Measurements from ENCODE around the gene CHP2.
"Not testable (repeated sequence)": the region's sequence is repeated elsewhere in the genome, so short reads cannot be mapped to it uniquely, and the experiment has no call there.

Gene CHP2

DNA sequence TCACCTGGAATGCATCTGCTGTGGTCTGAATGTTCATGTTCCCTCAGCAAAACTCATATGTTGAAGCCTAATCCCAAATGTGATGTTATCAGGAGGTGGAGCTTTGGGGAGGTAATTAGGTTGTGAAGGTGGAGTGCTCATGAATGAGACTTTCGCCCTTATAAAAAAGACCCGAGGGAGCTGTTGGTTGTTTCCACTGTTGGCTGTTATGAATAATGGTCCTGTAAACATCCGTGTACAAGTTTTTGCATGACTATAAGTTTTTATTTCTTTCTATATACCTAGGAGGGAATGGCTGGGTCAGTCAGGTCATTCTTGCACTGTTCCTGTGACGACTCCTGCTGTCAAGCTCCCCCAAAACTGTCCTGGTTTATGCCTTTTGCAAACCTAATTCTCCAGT is 9.6 kb upstream of the CHP2 start:
- no peak for DNase-seq (ENCODE audit: low read depth in 2 of 2)

- DNase-seq (ENCODE audit: low read depth in 2 of 2) = no peak
Measured at GRCh38 chr16:23748630-23749029, 6.2 kb upstream of the CHP2 start.

GRCh38 chr16:23751053-23751452 is 3.8 kb upstream of the CHP2 start:
- not testable (repeated sequence) for DNase-seq (ENCODE audit: low read depth in 2 of 2)

DNA sequence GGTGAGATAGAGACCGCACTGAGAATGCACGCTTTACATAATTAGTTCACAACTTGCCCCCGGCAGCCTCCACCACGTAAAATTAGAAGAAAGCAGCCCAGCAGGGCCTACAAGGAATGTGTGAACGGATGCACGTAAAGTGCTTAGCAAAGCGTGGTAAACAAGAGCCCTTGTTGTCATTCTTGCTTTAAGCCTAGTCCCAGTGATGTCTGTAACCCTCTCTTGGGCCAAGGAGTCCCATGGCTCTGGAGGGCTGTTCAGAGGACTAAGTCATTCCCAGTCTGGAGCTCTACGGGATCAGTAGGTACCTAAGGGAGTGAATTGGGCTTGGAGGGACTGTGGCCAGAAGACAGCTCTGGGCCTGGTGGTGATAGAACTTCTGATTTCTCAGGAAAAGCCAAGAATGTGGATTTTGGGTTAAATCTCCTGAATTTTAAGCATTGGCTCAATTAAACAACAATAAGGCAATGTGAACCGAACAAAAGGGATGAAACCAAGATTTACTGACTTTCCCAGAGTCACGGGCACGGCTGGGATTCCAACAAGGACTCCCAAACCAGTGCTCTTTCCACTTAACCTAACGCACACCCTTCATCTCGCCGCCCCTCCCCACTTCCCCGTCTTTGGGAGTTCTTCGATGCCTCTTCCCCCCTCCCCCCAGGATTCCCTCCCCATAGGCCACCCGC is 775 bp upstream of the CHP2 start:
- DNase-seq (ENCODE audit: low read depth in 2 of 2) = no peak

- DNase-seq (ENCODE audit: low read depth in 2 of 2) = no peak
Measured at GRCh38 chr16:23755484-23755809, 621 bp downstream of the CHP2 start.

- DNase-seq (ENCODE audit: low read depth in 2 of 2) = no peak
Measured at GRCh38 chr16:23757116-23757515, 2.3 kb downstream of the CHP2 start.

- no peak for DNase-seq (ENCODE audit: low read depth in 2 of 2)
Measured at GRCh38 chr16:23757937-23758619, 3.3 kb downstream of the CHP2 start.

DNA sequence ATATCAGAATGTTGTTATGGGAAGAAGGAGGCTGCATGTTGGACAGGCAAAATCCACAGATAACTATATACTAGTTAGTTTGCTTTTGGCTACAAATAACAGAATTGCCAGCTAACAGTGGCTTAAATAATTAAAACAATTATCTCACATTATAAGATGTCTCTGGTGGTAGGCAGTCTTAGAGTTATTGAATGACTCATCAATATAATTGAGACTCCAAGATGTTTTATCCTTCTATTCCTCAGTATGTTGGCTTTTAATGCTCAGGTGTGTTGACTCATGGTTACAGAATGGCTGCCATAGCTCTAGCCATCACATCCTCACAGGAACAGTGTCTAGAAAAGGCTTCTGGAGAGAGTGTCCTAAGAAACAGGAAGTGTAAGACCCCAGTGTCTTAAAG is 11.1 kb downstream of the CHP2 start:
- DNase-seq (ENCODE audit: low read depth in 2 of 2) = no peak

GRCh38 chr16:23768581-23768980 is 13.8 kb downstream of the CHP2 start:
- no peak for DNase-seq (ENCODE audit: low read depth in 2 of 2)

DNA sequence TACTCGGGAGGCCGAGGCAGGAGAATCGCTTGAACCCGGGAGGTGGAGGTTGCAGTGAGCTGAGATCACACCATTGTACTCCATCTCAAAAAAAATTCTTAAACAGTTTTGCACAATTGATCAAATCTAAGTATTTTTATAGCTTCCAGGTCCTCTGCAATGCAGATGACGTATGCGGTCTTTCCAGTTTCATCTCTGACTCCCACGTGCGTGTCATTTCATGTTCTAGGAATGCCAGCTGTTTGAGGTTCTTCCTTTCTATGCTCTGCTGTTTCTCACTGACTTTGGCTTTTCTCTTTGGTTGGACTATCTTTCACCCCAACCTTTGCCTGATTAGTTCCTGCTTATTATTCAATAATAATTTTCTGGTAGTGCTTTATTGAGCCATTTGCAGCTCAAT is 16.2 kb downstream of the CHP2 start:
- no peak for DNase-seq (ENCODE audit: low read depth in 2 of 2)

- no peak for DNase-seq (ENCODE audit: low read depth in 2 of 2)
Measured at GRCh38 chr16:23771642-23772041, 16.8 kb downstream of the CHP2 start.

- DNase-seq (ENCODE audit: low read depth in 2 of 2) = no peak
Measured at GRCh38 chr16:23773339-23773738, 18.5 kb downstream of the CHP2 start.

GRCh38 chr16:23781176-23781575 is 26.4 kb downstream of the CHP2 start:
- no peak for DNase-seq (ENCODE audit: low read depth in 2 of 2)

DNA sequence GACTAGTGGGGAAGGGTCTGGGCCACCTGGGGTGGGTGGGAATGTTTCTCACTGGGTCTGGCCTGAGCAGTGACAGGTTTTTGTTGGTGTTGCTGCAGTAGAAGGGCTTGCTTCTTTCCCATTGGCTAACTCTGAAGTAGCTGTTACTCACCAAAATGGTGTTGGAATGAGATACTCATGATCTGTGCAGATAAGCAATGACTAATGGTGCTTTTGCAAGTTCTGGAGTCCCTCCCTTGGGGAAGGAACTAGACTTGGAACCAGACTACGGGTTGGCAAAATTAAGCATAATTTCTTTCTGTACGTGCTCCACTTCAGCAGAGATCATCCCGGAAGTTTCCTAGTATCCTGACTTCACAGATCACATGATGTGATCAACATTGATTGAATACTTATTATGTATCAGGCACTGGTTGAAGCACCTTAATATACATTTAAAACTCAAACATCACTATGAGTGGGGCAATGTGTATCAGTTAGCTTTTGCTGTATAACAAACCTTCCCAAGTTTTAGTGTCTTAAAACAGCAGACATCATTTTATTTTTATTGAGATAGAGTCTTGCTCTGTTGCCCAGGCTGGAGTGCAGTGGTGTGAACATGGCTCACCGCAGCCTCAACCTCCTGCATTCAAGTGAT is 30.1 kb downstream of the CHP2 start:
- DNase-seq (ENCODE audit: low read depth in 2 of 2) = no peak

- no peak for DNase-seq (ENCODE audit: low read depth in 2 of 2)
Measured at GRCh38 chr16:23785842-23786241, 31.0 kb downstream of the CHP2 start.

DNA sequence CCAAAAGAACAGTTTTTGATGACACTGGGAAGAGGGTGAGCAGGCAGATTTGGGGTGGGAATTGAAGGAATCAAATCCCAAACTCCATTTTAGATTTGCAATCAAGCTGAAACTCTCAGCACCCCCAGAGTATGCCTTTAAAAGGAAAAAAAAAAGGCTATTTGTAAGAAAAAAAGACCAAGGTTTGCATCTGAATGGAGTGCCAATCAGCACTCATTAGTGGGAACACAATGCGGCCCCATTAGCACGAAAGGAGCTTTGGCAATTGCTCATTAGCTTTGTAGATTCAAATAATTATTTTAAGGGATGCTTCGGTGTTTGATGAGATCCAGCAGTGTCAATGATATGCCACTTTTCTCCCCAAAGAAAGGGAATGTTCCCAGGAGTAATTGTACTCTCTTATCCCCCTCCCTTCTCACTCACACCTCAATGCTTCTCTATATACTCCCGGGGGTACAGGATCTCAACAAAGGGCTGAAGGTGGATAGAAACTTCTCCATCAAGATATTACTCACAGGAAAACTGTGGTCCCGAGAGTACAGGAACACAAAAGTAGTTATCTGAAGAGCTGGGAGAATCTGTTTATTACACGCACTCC is 32.2 kb downstream of the CHP2 start:
- no peak for DNase-seq (ENCODE audit: low read depth in 2 of 2)

- DNase-seq (ENCODE audit: low read depth in 2 of 2) = no peak
Measured at GRCh38 chr16:23788685-23789084, 33.9 kb downstream of the CHP2 start.

DNA sequence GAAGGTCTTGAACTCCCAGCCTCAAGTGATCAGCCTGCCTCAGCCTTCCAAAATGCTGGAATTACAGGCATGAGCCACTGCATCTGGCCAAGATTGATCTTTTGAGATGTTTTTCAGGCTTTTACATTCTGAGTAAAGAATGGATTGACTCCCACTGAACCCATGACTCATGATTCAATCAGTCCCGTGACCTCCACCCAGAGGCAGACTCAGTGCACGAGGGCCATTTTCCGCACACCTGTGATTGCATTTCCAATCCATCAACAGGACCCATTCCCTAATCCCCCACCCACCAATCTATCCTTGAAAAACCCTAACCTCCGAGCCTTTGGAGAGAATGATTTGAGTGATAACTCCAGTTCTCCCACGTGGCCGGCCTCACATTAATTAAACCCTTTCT is 40.6 kb downstream of the CHP2 start:
- no peak for DNase-seq (ENCODE audit: low read depth in 2 of 2)

DNA sequence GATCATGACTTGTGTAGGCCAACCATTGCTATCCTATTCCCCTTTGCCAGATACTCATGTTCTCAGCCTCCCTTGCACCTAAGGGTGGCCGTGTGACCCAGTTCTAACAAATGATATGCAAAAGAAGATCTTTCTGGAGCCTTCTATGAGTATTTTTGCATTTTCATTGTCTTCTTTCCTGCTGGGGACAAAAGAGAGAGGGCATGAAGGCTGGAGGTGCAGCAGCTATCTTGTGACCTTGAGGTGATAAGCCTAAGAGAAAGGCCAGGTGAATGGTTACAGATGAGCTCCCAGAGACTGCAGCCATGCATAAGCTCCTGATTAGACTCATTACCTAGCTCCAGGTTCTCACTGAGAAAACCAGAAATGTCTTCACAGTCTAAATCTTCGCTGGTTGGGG is 42.1 kb downstream of the CHP2 start:
- DNase-seq (ENCODE audit: low read depth in 2 of 2) = no peak

- peak; percentile 59 to 64 for DNase-seq (ENCODE audit: low read depth in 2 of 2)
Measured at GRCh38 chr16:23801378-23801777, 46.6 kb downstream of the CHP2 start.

DNA sequence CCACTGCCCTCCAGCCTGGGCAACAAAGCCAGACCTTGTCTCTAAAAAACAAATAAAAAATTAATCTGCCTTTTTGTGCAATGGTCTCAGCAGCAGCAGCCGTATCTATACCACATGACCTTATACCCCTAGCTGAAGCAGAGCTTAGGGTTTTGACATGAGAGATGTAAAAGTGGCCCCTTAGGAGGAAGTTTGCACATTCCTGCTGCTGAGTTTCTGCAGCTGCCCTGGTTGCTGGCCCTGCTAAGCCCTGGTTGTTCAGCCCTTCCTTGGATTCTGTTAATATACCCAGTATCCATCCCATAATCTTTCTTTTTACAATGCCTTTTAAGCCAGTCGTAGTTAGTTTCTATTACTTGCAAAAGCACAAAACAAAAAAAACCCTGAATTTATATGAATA is 48.0 kb downstream of the CHP2 start:
- no peak for DNase-seq (ENCODE audit: low read depth in 2 of 2)

- peak; percentile 50 to 57 for DNase-seq (ENCODE audit: low read depth in 2 of 2)
Measured at GRCh38 chr16:23803591-23804123, 48.8 kb downstream of the CHP2 start.

GRCh38 chr16:23807028-23807427 is 52.2 kb downstream of the CHP2 start:
- DNase-seq (ENCODE audit: low read depth in 2 of 2) = no peak
